Muscle layer of duodenum (tissue), 2 donors: Measurements from ENCODE around the gene CHPT1.
A peak's percentile ranks its signal among the peaks of the same experiment; 100 is the strongest.

Source experiments
- H3K27ac ChIP-seq: one replicate; pipeline ENCODE4 v1.7.0; 2013; ENCODE audit warnings: mild to moderate bottlenecking, low read length
- H3K27me3 ChIP-seq: one replicate; pipeline ENCODE4 v1.7.0; 2013; ENCODE audit warnings: low read depth, mild to moderate bottlenecking, control low read depth, low read length
- H3K36me3 ChIP-seq, 2 donors: one replicate each; pipeline ENCODE4 v1.7.0; 2013; ENCODE audit warnings: low read length in 2 of 2, control low read depth in 1 of 2, mild to moderate bottlenecking in 1 of 2; ENCODE audit not compliant: insufficient read depth in 2 of 2, control insufficient read depth in 1 of 2
- H3K4me1 ChIP-seq, 2 donors: one replicate each; pipeline ENCODE4 v1.7.0; 2013; ENCODE audit warnings: low read length in 2 of 2, mild to moderate bottlenecking in 2 of 2, control low read depth in 1 of 2, moderate library complexity in 1 of 2; ENCODE audit not compliant: insufficient read depth in 2 of 2, control insufficient read depth in 1 of 2
- H3K4me3 ChIP-seq, 2 donors: one replicate each; pipeline ENCODE4 v1.7.0; 2013; ENCODE audit warnings: low read length in 2 of 2, low read depth in 1 of 2, mild to moderate bottlenecking in 1 of 2
- H3K9me3 ChIP-seq, 2 donors: one replicate each; pipeline ENCODE4 v1.7.0; 2013; ENCODE audit warnings: low read length in 2 of 2, control low read depth in 1 of 2, mild to moderate bottlenecking in 1 of 2; ENCODE audit not compliant: control insufficient read depth in 1 of 2
- donor health status: healthy.

CHPT1 gene

DNA sequence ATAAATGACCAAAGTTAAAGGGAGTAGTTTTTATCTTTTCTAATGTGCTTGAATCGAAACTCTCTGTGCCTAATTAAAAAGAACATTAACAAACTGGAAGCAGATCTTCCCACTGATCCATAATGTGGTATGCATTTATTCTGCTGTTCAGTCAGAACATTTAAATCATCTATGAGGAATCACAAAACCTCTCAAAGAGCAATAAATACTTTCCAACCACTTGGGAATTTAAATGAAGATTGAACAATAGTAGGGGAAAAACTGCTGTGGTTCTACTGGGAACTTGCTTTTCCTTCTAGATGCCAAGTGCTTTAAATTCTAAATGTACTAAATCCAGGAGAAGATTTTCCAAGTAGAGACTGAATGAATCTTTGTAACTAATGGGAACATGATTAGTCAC, 12.3 kb upstream of the CHPT1 start:
- H3K9me3 ChIP-seq = no peaks in the 10 kb centered on the region
- no peak overlapping the region for H3K27ac ChIP-seq
- no peak overlapping the region for H3K4me3 ChIP-seq
- no peaks in the 10 kb centered on the region for H3K27me3 ChIP-seq
- no peaks in the 10 kb centered on the region for H3K4me1 ChIP-seq
- H3K36me3 ChIP-seq = no peaks in the 10 kb centered on the region

DNA sequence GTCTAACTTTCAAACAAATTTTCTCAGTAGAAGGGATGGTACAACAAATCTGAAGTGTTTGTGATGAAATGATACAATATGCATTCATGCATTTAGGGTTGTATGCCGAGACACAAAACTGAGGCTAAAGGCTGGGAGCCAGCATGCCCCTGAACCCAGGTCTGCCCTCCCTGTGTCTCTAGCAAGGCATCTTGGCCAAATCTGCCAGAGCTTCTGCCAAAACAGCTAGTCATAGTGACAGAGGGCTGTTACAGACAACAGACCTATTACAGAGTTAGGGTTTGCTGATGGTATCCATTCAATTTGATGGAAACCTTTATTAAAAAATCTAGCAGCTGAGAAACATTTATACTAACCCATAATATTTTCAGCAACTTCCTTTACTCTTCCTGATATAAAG, 11.3 kb upstream of the CHPT1 start:
- H3K9me3 ChIP-seq = no peaks in the 10 kb centered on the region
- H3K36me3 ChIP-seq = no peaks in the 10 kb centered on the region
- H3K27me3 ChIP-seq = no peaks in the 10 kb centered on the region
- H3K4me1 ChIP-seq = no peaks in the 10 kb centered on the region
- no peak overlapping the region for H3K27ac ChIP-seq
- H3K4me3 ChIP-seq = no peak overlapping the region

DNA sequence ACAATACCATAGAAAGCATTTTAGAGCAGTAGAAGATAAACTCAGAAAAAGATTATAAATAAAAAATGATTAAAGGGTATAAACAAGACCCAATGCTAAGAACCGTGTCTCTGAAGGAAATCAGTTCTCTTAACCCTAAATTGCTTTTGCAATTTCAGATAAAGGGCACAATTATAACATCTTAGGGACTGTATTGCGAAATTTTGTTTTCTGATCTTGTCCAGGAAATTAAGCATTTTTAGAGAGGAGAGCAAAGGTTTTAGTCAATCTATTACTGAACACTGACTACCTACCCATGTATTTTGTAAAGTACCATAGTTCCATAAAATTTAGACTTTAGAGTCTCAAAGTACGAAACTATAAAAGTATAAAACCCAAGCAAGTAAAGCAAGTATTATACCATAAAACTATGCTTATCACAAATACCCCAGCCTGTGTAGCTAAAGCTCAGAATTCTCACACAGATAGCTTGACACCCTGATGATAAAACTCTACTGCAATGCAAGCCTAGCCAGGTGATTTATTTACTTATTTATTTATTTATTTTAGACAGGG, 6.8 kb upstream of the CHPT1 start:
- H3K9me3 ChIP-seq = no peaks in the 10 kb centered on the region
- H3K27me3 ChIP-seq = no peaks in the 10 kb centered on the region
- H3K4me1 ChIP-seq = no peaks in the 10 kb centered on the region
- H3K36me3 ChIP-seq = no peaks in the 10 kb centered on the region
- no peak overlapping the region for H3K4me3 ChIP-seq
- H3K27ac ChIP-seq = no peak overlapping the region

DNA sequence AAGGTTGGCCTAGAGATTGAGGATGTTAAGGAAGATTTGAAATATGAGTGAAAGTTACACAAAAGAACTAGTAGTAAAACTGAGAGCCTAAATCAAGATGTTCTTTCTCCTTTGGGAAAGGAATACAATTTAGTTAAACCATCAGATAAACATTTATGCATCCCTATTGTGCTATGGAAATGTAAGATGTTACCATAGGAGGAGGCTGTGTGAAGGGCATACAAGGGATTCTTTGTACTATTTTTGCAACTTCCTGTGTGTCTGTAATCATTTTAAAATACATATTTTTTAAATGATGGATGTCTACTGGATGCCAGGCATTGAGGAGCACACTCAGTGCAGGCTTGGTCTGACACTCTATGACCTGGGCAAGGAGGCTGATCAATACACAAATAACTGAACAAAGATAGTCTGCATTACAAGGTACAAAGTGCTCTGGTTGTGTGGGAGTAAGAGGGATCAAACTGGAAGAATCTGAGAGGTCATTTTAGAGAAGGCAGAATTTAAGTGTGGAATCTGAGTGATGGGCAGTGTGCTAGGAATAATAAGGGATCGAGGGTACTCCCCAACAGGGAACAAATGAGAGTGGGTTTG, 5.8 kb upstream of the CHPT1 start:
- no peak overlapping the region for H3K27ac ChIP-seq
- no peaks in the 10 kb centered on the region for H3K9me3 ChIP-seq
- peaks cover 0 to 6% of the 10 kb centered on the region in 2 donors for H3K4me1 ChIP-seq
- H3K4me3 ChIP-seq = no peak overlapping the region
- H3K27me3 ChIP-seq = no peaks in the 10 kb centered on the region
- no peaks in the 10 kb centered on the region for H3K36me3 ChIP-seq

DNA sequence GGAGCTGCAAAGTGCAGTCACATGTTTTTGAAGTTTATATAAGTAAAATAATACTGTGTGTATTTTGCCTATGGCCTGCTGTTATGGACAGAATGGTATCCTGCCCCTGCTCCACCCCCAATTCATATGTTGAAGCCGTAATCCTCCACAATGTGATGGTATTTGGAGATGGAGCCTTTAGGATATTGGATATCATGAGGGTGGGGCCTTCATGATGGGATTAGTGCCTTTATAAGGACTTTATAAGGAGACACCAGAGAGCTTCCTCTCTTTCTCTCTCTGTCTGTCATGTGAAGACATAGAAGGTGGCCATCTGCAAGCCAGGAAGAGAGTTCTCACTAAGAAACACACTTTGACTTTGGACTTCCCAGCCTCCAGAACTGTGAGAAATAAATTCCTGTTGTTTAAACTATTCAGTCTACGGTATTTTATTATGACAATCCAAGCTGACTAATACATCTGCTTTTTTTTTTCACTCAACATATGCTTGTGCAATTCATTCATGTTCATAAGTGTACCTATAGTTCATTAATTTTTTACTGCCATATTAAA, 3.1 kb upstream of the CHPT1 start:
- Histone ChIP-seq H3K27ac (no peak overlapping the region), H3K4me1 (peaks cover 0 to 8% of the 10 kb centered on the region in 2 donors), H3K9me3 (no peaks in the 10 kb centered on the region), H3K4me3 (no peak overlapping the region), H3K27me3 (no peaks in the 10 kb centered on the region), H3K36me3 (no peaks in the 10 kb centered on the region)

DNA sequence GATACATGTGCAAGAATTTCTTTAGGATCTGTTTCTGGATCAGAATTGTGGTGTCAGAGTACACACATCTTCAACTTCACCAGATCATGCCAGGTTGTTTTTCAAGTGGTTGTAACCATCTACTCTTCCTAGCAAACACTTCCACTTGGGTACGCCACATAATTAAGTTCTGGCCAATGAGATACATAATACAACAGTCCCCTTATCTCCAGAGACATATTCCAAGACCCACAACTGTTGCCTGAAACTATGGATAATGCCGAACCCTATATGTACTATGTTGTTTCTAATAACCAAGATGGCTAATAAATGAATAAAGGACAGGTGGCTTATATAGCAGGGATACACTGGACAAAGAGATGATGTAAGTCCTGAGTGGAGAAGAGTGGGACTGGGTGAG, 2.5 kb upstream of the CHPT1 start:
- H3K27ac ChIP-seq = no peak overlapping the region
- H3K9me3 ChIP-seq = no peaks in the 10 kb centered on the region
- H3K4me1 ChIP-seq = peaks cover 0 to 14% of the 10 kb centered on the region in 2 donors
- H3K4me3 ChIP-seq = no peak overlapping the region
- H3K27me3 ChIP-seq = no peaks in the 10 kb centered on the region
- no peaks in the 10 kb centered on the region for H3K36me3 ChIP-seq

DNA sequence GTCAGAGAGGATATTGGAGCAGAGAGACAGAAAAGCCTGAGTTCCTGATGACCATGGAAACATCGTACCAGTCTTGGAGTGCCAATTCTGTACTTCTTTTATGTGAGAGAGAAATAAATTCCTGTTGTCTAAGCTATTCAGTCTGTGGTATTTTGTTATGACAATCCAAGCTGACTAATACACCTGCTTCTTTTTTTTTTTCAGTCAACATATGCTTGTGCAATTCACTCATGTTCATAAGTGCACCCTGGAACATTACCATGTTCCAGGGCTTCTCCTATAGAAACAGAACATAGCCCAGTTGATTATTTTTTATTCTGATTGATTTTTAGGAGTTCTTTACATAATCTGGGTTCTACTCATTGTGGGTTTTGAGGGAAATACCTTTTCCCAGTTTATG, 1.7 kb upstream of the CHPT1 start:
- H3K27me3 ChIP-seq = no peaks in the 10 kb centered on the region
- H3K9me3 ChIP-seq = no peaks in the 10 kb centered on the region
- H3K27ac ChIP-seq = peak overlapping the region; percentile 61
- H3K4me1 ChIP-seq = peaks cover 1 to 21% of the 10 kb centered on the region in 2 donors
- H3K36me3 ChIP-seq = no peaks in the 10 kb centered on the region
- H3K4me3 ChIP-seq = no peak overlapping the region

DNA sequence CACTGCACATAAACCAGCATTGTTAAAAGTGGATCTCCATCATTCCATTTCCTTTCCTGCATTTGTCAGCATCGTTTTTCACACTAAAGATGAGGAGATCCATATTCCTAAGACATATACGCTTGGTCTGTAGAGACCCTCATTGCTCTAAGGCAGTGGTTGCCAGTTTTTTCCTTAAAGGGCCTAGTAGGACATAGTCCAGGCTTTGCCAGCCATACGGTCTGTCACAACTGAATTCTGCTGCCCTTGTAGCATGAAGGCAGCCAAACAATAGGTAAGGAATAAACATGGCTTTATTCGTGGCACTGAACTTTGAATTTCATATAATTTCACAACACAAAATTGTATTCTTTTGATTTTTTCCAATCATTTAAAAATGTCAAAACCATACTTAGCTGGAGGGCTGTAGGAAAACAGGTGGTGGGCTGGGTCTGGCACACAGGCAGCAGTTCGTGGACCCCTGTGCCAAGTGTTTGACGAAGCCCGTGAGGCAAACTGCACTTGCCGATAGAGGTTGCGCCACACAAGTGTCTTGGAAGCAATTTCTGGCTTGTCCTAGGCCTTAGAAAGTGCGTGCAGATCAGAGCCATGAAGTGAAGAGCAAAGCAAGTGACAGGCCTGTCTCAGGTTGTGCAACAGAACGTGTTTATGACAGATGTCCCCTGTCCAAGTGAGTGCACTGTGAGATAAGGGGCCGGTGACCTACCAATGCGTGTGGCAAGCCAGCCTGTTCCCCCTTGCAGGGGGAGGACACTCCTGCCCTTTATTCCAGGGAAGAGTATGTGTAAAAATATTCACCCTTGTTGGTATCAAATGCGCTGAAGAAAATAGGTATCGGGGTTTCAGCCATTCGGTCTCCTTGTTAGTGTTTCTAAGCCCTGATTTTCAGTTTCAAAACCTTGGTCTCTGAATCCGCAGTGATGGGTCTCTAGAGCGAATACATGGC, 916 bp upstream of the CHPT1 start:
- Histone ChIP-seq H3K9me3 (no peaks in the 10 kb centered on the region), H3K27ac (peak overlapping the region; percentile 61), H3K4me3 (peak overlapping the region; percentile 59 to 89), H3K36me3 (no peaks in the 10 kb centered on the region), H3K27me3 (no peaks in the 10 kb centered on the region), H3K4me1 (peaks cover 9 to 29% of the 10 kb centered on the region in 2 donors)

DNA sequence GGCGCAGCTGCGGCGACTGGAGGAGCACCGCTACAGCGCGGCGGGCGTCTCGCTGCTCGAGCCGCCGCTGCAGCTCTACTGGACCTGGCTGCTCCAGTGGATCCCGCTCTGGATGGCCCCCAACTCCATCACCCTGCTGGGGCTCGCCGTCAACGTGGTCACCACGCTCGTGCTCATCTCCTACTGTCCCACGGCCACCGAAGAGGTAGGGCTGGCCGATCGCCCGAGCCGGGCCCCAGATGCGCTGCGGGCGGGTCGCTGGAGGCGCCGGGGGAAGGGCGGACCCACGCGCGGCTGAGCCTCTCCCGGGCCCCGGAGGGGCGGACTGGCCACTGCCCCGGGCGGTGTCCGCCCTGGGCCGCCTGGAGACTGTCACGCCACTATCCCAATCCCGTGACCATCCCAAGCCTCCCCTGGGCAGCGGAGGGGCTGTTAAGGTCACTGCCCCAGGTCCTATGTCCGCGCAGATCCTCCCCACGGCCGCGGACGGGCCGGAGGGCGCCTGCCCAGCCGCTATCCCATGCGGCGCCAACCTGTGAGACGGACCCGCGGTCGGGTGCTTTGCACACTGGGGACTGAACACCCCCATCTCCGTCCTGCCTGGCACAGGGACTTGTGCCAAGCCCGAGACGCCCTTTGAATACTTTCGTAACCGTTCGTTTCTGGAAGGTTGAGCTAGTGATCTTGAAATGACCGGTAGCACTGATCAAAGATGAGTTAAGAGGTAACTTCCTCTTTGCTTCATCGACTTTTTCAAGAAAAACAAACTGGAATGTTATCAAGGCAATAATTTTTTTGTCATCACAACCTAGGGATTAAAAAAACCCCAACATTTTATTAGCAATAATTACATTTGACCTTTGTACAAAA, 725 bp downstream of the CHPT1 start:
- Histone ChIP-seq H3K27ac (peak overlapping the region; percentile 83), H3K4me1 (peaks cover 20 to 43% of the 10 kb centered on the region in 2 donors), H3K4me3 (peak overlapping the region; percentile 89 to 92), H3K9me3 (no peaks in the 10 kb centered on the region), H3K36me3 (peaks cover 0 to under 1% of the 10 kb centered on the region in 2 donors), H3K27me3 (no peaks in the 10 kb centered on the region)

DNA sequence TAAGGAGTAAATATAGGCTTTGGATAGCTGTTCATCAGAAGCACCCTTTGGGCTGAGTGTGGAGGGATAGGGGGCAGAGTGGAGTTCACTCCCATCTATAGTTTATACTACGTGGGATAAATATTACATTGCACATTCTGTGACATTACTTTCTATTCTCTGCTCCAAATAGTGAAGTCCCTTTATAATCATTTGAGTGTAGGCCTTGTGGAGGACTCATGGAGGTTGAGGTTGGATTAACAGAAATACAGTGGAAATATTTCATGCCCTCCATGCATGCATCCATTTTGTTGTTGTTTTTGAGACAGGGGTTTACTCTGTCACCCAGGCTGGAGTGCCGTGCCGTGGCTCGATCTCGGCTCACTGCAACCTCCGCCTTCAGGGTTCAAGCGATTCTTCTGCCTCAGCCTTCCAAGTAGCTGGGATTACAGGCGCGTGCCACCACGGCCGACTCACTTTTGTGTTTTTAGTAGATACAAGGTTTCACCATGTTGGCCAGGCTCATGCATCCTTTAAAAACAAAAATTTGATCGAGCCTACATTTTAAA, 1.4 kb downstream of the CHPT1 start:
- peak overlapping the region; percentile 83 for H3K27ac ChIP-seq
- peaks cover 20 to 45% of the 10 kb centered on the region in 2 donors for H3K4me1 ChIP-seq
- H3K27me3 ChIP-seq = no peaks in the 10 kb centered on the region
- H3K36me3 ChIP-seq = peaks cover 0 to 3% of the 10 kb centered on the region in 2 donors
- no peaks in the 10 kb centered on the region for H3K9me3 ChIP-seq
- peak overlapping the region; percentile 89 to 92 for H3K4me3 ChIP-seq
